Fibroblast of skin of right biceps (primary cell): ENCODE data around the gene OLIG3.

Experiments
- DNase-seq: peaks from one replicate; pipeline ENCODE4 v3.0.0-alpha.2; 2013

The OLIG3 gene

DNA sequence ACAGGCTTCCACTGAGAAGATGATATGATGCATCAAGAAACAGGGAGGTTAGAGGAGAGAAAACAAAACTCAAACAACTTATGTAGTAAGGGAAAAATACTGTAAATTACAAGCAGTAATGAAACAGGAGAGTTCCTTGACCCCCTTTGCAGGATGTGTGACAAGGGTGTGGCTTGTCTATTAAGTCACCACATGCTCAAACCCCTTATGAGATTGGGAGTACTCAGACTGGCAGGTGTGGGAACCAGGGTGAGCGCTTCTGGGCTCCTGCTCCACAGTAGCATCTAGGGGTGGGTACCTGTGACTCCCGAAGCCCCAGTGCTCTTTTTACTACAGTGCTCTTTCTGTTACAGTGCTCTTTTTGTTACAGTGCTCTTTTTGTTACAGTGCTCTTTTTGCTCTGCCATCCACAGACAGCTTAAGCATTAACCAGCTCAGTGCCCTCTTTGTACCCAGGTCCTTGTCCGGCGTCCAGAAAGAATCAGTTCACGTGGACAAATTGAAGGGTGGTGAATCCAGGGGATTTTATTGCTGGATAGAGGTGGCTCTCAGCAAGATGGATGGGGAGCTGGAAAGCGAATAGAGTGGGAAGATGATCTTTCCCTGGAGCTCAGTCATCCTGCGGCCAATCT, 28.7 kb downstream of the OLIG3 start:
- no peak for DNase-seq

DNA sequence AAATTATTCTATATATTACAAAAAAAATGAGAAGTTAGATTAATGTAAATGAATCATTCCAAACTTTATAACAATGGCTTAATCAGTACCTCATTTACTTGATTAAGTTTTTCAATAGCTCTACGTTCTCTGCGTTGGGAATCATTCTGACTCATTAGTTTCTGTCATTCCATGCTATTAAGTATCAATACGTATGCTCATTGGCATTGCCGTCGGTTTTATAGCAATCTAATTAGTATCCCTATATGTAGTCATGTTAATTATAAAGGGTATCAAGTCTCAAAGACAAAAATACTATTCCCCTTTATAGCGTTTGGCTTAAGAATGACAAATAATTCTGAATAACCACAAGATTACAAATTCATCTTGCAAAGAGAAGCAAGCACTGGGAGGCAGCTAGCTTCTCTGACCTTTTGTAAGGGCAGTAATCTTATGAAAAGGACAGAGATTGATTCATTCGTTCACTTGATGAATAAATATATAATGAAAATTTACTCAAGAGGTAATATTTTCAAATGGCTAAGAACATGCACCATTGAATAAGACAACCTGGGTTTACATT, 41.8 kb downstream of the OLIG3 start:
- peak; percentile 32 for DNase-seq

DNA sequence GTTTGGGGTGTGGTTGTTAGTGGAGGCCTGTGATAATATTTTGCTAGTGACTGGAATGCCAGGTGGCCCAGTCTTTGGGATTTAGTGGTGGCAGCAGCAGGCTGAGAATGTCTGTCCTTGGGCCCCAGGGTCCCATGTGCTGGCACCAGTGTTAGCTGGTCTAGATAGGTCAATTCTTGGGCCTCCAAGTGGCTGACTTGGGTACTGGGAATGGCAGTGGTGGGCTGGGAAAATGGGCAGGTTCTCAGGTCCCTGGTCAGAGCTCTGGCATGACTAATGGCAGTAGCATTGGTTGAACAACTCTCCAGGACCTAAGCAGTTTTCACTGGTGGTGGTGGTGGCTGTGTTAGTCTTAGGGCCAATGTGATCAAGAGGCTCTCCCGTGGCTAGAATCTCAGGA, 50.3 kb downstream of the OLIG3 start:
- DNase-seq: no peak
